C4-2B (cell line): ENCODE results near the gene CPOX.

ENCODE experiments used
- ZFX ChIP-seq: fragments of 450-650 bp; IDR thresholded peaks from 2 replicates; pipeline ENCODE4 v1.6.1; 2017
- TF ChIP-seq, protein P1 (sequence below): fragments of 450-650 bp; conservative IDR thresholded peaks from 2 replicates; pipeline ENCODE4 v1.5.1; 2017; ENCODE audit warnings: mild to moderate bottlenecking

DNA sequence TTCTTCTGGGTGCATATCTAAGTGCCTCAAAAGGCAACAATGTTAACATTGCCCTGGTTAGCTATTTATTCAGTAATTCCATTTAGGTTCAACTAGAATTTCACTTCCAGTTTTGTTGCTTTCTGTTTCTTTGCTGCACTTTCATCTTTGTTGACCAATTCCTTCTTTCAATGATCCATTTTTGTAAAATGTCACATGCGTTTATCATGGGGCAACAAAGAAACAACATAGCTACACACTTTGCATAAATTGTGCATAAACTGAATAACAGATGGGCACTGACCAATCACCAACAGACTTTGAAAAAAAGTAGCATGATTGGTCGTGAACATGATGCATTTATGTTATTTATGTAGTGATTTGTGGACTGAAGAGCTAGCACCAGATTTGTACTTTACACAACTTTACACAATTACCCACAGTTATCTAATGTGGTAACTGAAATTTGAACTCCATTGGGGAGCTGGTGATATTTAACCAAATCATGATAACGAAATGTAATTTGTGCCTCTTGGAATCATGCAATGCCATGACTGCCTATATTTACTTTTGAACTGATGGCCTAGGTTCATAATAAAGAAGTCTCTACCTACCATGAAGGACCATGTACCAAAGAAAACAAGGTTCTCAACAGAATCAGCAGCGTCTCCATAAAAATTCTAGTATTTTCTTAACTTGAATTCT is 7.1 kb upstream of the CPOX start:
- TF ChIP-seq, protein P1, sequence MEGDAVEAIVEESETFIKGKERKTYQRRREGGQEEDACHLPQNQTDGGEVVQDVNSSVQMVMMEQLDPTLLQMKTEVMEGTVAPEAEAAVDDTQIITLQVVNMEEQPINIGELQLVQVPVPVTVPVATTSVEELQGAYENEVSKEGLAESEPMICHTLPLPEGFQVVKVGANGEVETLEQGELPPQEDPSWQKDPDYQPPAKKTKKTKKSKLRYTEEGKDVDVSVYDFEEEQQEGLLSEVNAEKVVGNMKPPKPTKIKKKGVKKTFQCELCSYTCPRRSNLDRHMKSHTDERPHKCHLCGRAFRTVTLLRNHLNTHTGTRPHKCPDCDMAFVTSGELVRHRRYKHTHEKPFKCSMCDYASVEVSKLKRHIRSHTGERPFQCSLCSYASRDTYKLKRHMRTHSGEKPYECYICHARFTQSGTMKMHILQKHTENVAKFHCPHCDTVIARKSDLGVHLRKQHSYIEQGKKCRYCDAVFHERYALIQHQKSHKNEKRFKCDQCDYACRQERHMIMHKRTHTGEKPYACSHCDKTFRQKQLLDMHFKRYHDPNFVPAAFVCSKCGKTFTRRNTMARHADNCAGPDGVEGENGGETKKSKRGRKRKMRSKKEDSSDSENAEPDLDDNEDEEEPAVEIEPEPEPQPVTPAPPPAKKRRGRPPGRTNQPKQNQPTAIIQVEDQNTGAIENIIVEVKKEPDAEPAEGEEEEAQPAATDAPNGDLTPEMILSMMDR: no peak
- no peak for TF ChIP-seq ZFX
